Stimulated activated CD8-positive, alpha-beta memory T cell treated with anti-CD3 and anti-CD28 coated beads, Interleukin-7, amount 100 ng/mL, for 4 hours (primary cell): ENCODE results near the gene DGUOK.
"Not testable (repeated sequence)": the region's sequence is repeated elsewhere in the genome, so short reads cannot be mapped to it uniquely, and the experiment has no call there.

ENCODE experiments used
- DNase-seq, 2 donors: peaks; one replicate each; pipeline ENCODE4 v3.0.0-alpha.2; 2020; ENCODE audit warnings: low read depth in 2 of 2

Gene DGUOK

GRCh38 chr2:73899801-73900336 lies 26.8 kb upstream of the DGUOK start:
- DNase-seq: no peak

DNA sequence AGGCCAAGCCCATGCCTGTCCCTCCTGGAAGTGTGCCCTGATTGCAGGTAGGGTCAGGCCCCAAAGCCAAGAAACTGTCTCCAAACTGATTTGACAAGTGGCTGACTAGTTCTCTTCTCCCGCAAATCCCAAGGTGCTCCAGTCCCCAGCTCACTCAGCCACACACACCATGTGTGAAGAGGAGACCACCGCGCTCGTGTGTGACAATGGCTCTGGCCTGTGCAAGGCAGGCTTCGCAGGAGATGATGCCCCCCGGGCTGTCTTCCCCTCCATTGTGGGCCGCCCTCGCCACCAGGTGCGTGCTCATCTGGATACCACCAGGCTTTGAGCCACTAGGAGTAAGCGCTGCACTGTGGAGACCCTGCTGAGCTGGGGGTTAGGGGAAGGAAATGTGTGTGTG lies 25.5 kb upstream of the DGUOK start:
- no peak for DNase-seq

GRCh38 chr2:73902284-73902683 lies 24.4 kb upstream of the DGUOK start:
- no peak for DNase-seq

- DNase-seq: no peak
Observed at GRCh38 chr2:73903313-73903712, 23.4 kb upstream of the DGUOK start.

DNA sequence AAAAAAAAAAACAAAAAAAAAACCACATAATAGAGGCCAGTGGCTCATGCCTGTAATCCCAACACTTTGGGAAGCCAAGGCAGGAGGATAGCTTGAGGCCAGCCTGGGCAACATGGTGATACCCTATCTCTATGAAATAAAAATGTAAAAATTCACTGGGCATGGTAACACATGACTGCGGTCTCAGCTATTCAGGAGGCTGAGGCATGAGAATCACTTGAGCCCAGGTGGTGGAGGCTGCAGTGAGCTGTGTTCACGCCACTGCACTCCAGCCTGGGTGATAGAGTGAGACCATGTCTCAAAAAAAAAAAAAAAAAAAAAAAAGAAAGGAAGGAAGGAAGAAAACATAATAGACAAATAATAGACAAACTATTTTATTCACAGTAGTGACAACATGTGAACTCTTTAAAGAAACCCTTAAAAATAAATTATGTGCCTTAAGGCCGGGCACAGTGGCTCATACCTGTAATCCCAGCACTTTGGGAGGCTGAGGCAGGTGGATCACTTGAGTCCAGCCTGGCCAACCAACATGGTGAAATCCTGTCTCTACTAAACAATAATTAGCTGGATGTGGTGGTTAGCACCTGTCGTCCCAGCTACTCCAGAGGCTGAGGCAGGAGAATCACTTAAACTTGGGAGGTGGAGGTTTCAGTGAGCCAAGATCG lies 22.6 kb upstream of the DGUOK start:
- DNase-seq: not testable (repeated sequence)

- DNase-seq: no peak
Observed at GRCh38 chr2:73904952-73905351, 21.7 kb upstream of the DGUOK start.

DNA sequence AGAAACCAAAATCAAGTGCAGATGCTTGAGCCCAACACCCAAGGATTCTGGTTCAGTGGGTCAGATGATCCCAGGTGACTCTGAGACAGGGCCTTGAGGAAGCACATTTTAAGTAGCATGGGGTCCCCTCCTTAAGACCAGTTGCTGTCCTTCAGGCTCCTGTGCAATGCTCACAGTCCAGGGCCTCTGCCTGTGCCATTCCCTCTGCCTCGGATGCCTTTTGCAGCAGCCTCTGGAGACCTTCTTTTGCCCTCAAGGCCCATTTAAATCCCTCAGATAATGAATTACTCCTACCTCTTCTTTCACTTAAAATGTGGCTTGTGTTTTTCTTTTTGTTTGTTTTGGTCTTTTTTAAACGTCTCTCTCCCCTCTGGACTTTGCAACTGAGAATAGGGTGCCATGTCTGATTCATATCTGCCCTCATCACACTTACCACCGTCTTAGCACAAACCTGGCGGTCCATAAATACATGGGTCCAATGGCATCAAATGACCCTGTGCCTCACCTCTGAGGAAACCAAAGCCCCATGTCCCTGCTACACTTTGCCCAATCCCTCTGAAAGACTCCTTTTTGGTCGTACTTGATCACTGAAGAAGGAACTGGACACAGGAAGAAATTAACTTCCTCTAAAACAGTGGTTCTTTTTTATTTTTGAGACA lies 19.7 kb upstream of the DGUOK start:
- no peak for DNase-seq

DNA sequence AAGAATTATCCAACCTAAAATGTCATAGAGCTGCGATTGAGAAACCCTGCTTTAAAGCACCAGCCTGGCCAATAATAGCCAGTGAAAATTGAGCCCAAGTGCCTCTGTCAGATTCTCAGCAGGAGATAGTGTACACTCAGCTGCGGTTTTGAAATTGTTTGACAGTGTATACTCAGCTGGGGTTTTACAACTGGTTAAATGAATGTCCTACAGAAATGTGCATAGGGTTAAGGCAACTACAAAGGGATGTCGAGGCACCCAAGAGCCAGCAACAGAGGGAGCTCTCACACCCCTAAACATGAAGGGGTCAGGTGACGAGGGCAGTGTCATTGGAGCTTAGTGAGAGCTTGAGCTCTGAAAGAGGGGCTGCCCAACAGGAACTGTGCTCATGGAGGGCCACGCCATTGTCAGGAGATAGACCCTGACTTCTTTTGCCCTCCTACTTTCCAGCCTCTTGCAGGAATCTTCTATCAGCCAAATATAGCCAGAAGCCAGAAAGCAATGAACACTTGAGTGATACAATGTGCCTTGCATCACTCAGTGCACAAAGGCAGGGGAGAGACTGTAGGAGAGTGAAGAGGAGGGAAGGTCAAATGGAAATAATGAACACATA lies 18.7 kb upstream of the DGUOK start:
- DNase-seq: peak; percentile 40 to 45

- DNase-seq: no peak
Observed at GRCh38 chr2:73908689-73909652, 17.7 kb upstream of the DGUOK start.

DNA sequence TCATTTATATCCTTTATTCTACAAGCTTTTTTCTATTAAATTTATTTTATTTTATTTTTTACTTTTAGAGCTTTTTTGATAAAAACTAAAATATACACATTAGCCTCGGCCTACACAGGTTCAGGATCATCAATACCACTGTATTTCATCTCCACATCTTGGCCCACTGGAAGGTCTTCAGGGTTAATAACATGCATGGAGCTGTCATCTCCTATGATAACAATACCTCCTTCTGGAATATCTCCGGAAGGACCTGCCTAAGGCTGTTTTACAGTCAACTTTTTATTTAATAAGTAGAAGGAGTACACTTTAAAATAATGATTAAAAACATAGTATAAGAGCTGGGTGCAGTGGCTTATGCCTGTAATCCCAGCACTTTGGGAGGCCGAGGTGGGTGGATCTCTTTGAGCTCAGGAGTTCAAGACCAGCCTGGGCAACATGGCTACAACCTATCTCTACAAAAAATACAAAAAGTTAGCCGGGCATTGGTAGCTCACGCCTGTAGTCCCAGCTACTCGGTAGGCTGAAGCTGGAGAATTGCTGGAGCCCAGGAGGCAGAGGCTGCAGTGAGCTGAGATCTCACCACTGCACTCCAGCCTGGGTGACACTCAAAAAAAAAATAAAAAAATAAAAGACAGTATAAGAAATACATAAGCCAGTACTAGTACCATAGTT lies 15.7 kb upstream of the DGUOK start:
- DNase-seq: no peak

DNA sequence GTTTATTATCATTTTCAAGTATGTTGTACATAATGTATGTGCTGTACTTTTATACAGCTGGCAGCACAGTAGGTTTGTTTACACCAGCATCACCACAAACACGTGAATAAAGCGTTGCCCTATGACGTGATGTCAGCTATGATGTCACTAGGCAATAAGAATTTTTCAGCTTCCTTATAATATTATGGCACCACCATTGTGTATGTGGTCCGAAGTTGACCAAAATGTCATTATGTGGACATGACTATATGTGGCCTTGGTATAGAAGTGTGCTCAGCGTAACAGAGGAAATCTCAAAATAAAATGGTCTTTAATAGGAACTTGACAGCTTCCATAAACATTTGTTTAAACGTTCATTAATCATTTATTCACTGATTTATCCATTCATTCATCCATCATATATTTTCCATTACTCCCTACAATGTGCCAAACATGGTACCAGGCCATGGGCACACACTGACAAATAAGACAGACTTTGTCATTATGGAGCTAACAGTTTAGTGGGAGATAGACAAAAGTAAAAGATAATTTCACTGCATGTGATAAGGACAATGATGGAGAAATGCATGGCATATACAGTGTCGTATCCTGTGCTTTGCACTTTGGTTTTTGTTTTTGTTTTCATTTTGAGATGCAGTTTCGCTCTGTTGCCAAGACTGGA lies 15.0 kb upstream of the DGUOK start:
- DNase-seq: no peak

- no peak for DNase-seq
Observed at GRCh38 chr2:73913414-73914054, 13.1 kb upstream of the DGUOK start.

DNA sequence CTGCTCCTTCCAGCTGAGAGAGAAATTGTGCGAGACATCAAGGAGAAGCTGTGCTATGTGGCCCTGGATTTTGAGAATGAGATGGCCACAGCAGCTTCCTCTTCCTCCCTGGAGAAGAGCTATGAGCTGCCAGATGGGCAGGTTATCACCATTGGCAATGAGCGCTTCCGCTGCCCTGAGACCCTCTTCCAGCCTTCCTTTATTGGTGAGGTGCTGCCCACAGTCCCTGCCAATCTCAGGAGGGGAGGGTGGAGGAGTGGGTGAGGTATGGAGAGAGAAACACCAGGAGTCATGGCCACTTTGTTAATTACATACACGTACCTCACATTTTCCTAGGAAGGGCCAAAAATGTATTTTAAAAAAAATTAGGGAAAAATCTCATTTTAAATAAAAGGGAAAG lies 12.0 kb upstream of the DGUOK start:
- DNase-seq: no peak

DNA sequence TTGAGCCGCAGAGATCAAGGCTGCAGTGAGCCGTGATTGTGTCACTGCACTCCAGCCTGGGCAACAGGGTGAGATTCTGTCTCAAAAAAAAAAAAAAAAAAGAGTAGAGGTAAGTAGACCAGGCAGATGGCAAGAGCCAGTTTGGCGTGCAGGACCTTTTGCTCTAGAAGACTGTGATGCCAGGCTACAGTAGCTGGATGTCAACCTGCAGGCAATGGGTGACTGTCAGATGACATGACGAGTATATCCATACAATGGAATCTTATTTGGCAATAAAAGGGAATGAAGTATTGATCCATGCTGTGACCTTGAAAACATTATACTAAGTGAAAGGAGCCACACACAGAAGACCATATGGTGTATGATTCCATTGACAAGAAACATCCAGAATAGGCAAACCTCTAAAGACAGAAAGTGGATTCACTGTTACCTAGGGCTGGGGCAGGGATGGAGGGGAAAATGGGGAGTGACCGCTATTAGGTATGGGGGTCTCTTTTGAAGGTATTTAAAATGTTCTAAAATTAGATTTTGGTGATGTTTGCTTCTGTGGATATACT lies 11.2 kb upstream of the DGUOK start:
- no peak for DNase-seq

- no peak for DNase-seq
Observed at GRCh38 chr2:73916666-73917065, 10.0 kb upstream of the DGUOK start.

- DNase-seq: no peak
Observed at GRCh38 chr2:73917296-73917695, 9.4 kb upstream of the DGUOK start.

DNA sequence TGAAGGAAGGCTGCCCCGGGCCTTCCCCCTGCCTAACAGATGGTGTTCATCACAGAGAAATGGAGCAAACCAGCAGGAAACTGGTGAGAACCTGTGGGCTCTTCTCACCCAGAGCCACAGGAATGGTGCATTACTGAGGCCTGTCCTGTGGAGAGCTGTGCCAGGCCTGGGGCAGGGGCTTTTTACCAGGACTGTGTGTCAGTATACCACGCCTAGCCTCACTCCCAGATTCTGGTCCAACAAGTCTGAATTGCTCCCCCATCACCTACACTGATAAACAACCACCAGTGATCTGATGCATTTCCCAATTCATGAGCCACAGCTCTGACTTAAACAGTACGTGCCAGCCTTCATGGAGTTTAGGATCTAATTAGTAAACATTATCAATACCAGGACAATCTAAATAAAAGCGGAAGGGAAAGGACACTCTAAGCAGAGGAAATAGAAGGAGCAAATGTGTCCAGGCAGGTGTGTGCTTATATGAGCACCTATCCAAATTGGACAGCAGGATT lies 8.9 kb upstream of the DGUOK start:
- DNase-seq: no peak

- DNase-seq: no peak
Observed at GRCh38 chr2:73918856-73919255, 7.8 kb upstream of the DGUOK start.

DNA sequence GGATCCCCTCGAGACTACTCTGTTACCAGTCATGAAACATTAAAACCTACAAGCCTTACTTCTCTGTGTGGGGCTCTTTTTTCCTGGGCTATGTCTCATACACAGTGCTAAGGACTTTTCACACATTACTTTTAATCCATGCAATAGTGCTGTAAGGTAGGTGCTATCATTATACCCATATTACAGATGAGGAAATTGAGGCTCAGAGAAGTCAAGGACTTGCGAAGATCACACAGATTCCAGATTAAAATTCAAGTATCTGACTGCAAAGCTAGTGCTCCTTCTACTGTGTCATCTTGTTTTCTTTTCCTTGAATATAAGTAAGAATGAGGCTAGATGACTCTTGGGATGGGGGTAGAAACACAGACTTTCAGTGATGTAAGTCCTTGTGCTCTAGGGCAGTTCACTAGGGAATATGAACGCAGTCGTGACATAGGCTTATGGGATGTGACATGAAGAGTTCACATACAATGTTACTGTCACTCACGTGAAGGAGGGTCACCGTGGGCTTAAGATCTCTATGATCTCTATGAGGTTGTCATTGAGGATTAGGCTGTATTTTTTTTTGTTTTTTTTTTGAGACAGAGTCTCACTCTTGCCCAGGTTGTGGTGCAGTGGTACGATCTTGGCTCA lies 7.0 kb upstream of the DGUOK start:
- DNase-seq: no peak
